Left lung (tissue), 10 donors: ENCODE measurements around the gene FPR1. TPM values are rescaled to one million over a fixed set of nuclear protein-coding genes. Genes with fewer than 3 reads are reported as not detected.

ENCODE experiments used
- ATAC-seq: fragments of 200-7000 bp; cut with Tn5 transposase; one replicate; pipeline ENCODE4 v1.9.1; 2020; ENCODE audit warnings: moderate library complexity
- DNase-seq, 4 donors: peaks; one replicate each; pipeline ENCODE4 v3.0.0-alpha.2; 2013 to 2020
- H3K27ac ChIP-seq, 2 donors: fragments of 200-600 bp; sonication (generic) in 1 of 2; one replicate each; pipeline versions ENCODE4 v1.5.0 to v1.8.0; 2020 to 2021
- H3K27me3 ChIP-seq, 2 donors: fragments of 200-600 bp; sonication (generic) in 1 of 2; one replicate each; pipeline versions ENCODE4 v1.5.0 to v1.8.0; 2020 to 2021
- H3K36me3 ChIP-seq, 2 donors: fragments of 200-600 bp; sonication (generic) in 1 of 2; one replicate each; pipeline versions ENCODE4 v1.5.0 to v1.8.0; 2020 to 2021
- H3K4me1 ChIP-seq, 2 donors: fragments of 200-600 bp; one replicate each; pipeline ENCODE4 v1.8.0; 2021
- H3K4me3 ChIP-seq, 2 donors: fragments of 200-600 bp; sonication (generic) in 1 of 2; one replicate each; pipeline versions ENCODE4 v1.5.0 to v1.8.0; 2020 to 2021; ENCODE audit warnings: mild to moderate bottlenecking in 1 of 2
- H3K9me3 ChIP-seq, 2 donors: fragments of 200-600 bp; sonication (generic) in 1 of 2; one replicate each; pipeline versions ENCODE4 v1.5.0 to v1.8.0; 2020 to 2021
- CTCF ChIP-seq, 2 donors: fragments of 200-600 bp; sonication (generic) in 1 of 2; IDR thresholded peaks; one replicate each; pipeline versions ENCODE4 v1.5.0 to v1.8.0; 2021; ENCODE audit warnings: antibody characterized with exemption in 2 of 2
- intact Hi-C, 2 donors: fragments of 100-400 bp; cut with DNase I; formaldehyde crosslinking; loops; one replicate each; pipeline versions ENCODE4 v1.11.2 to v1.14.2; 2022
- polyA plus RNA-seq, 6 donors: library from polyadenylated mRNA; unstranded; fragments of 120-200 nt; gene quantifications; one replicate each; pipeline ENCODE4 v1.2.1, GENCODE V29; 2013; ENCODE audit not compliant: insufficient read length in 6 of 6
- total RNA-seq, 2 donors: library from RNA; stranded (reverse); fragmentation: NEBNext Ultra II Directional; extraction: Animal tissue kit (Norgen Biotek cat#: 25700); gene quantifications; one replicate each; pipeline ENCODE4 v1.2.1, GENCODE V29; 2021
- donor health status: DM: no; HTN: yes; CAD: no.
- donor health status: DM: no; HTN: no; CAD: no.

Gene FPR1
- total and polyA plus RNA-seq, 8 donors: 1.6 to 193 (median 2.2) TPM

- Histone ChIP-seq H3K27me3 (no peaks in the 10 kb centered on the region), H3K4me1 (peaks cover 0 to 56% of the 10 kb centered on the region in 2 donors), H3K9me3 (no peaks in the 10 kb centered on the region), H3K27ac (peak overlapping the region; percentile 41 to 80), H3K4me3 (no peak overlapping the region), H3K36me3 (no peaks in the 10 kb centered on the region)
- intact Hi-C loops: no loop called here
- ATAC-seq (peak; percentile 83), DNase-seq (peak in 1 of 4 donors; percentile 79)
- no peak for TF ChIP-seq CTCF (IDR thresholded peaks at IDR 0.05)
These were observed 33.4 kb upstream of the FPR1 start for GRCh38 chr19:51784922-51785690.

GRCh38 chr19:51784109-51784785 lies 32.6 kb upstream of the FPR1 start:
- no peak for TF ChIP-seq CTCF (IDR thresholded peaks at IDR 0.05)
- Histone ChIP-seq H3K4me1 (peaks cover 0 to 59% of the 10 kb centered on the region in 2 donors), H3K27ac (peak overlapping the region; percentile 39 to 80), H3K27me3 (peaks cover 0 to 8% of the 10 kb centered on the region in 2 donors), H3K4me3 (no peak overlapping the region), H3K36me3 (no peaks in the 10 kb centered on the region), H3K9me3 (no peaks in the 10 kb centered on the region)
- intact Hi-C loops: no loop called here
- DNase-seq (no peak), ATAC-seq (no peak)

- Histone ChIP-seq H3K36me3 (no peaks in the 10 kb centered on the region), H3K9me3 (no peaks in the 10 kb centered on the region), H3K27me3 (peaks cover 0 to 14% of the 10 kb centered on the region in 2 donors), H3K27ac (peak overlapping the region; percentile 39 to 80), H3K4me1 (peaks cover 0 to 64% of the 10 kb centered on the region in 2 donors), H3K4me3 (no peak overlapping the region)
- TF ChIP-seq CTCF (IDR thresholded peaks at IDR 0.05): no peak
- intact Hi-C loops: no loop called here
- DNase-seq: no peak
- ATAC-seq: peak; percentile 49
These were observed 31.7 kb upstream of the FPR1 start for GRCh38 chr19:51783372-51783771.

GRCh38 chr19:51781999-51782398 lies 30.3 kb upstream of the FPR1 start:
- no peak overlapping the region for H3K4me3 ChIP-seq
- no peak for TF ChIP-seq CTCF (IDR thresholded peaks at IDR 0.05)
- no peaks in the 10 kb centered on the region for H3K36me3 ChIP-seq
- no peak overlapping the region for H3K27ac ChIP-seq
- ATAC-seq: no peak
- H3K9me3 ChIP-seq: no peaks in the 10 kb centered on the region
- no peak for DNase-seq
- intact Hi-C loops: no loop called here
- peaks cover 0 to 64% of the 10 kb centered on the region in 2 donors for H3K4me1 ChIP-seq
- peaks cover 0 to 14% of the 10 kb centered on the region in 2 donors for H3K27me3 ChIP-seq

GRCh38 chr19:51780270-51780669 lies 28.6 kb upstream of the FPR1 start:
- DNase-seq (no peak), ATAC-seq (no peak)
- TF ChIP-seq CTCF (IDR thresholded peaks at IDR 0.05): no peak
- H3K4me3 ChIP-seq: no peak overlapping the region
- no peak overlapping the region for H3K27ac ChIP-seq
- H3K27me3 ChIP-seq: peaks cover 0 to 14% of the 10 kb centered on the region in 2 donors
- H3K4me1 ChIP-seq: peaks cover 0 to 61% of the 10 kb centered on the region in 2 donors
- intact Hi-C loops: no loop called here
- H3K36me3 ChIP-seq: no peaks in the 10 kb centered on the region
- no peaks in the 10 kb centered on the region for H3K9me3 ChIP-seq
